Measurements from ENCODE around the gene ASCC1.

Gene ASCC1

DNA sequence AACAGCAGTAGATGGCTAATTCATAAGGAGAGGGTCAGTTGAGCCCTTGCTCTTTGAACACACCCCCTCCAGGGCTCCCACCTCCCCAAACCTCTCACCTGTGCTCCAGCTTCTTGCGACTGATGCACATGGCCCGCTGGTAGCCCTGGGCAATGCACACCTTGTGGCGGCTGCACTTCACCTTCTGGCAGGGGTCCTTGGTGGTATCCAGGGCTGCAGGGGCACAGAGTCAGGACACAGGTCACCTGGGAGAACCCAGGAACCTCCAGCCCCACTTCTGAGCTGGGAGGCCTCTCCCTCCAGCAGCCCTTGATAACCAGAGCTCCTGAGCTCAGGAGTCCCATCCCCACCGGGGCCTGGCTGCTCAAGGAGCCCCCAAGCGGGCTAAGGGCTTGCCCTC is 144.0 kb downstream of the ASCC1 start:
- no peak for DNase-seq (ENCODE audit: low read depth)
- H3K4me3 ChIP-seq (ENCODE audit: low read length): no peak overlapping the region
- TF ChIP-seq, protein P1, sequence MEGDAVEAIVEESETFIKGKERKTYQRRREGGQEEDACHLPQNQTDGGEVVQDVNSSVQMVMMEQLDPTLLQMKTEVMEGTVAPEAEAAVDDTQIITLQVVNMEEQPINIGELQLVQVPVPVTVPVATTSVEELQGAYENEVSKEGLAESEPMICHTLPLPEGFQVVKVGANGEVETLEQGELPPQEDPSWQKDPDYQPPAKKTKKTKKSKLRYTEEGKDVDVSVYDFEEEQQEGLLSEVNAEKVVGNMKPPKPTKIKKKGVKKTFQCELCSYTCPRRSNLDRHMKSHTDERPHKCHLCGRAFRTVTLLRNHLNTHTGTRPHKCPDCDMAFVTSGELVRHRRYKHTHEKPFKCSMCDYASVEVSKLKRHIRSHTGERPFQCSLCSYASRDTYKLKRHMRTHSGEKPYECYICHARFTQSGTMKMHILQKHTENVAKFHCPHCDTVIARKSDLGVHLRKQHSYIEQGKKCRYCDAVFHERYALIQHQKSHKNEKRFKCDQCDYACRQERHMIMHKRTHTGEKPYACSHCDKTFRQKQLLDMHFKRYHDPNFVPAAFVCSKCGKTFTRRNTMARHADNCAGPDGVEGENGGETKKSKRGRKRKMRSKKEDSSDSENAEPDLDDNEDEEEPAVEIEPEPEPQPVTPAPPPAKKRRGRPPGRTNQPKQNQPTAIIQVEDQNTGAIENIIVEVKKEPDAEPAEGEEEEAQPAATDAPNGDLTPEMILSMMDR (IDR thresholded peaks at IDR 0.05; ENCODE audit: insufficient read depth, low read depth, low read length, missing control alignments): no peak

DNA sequence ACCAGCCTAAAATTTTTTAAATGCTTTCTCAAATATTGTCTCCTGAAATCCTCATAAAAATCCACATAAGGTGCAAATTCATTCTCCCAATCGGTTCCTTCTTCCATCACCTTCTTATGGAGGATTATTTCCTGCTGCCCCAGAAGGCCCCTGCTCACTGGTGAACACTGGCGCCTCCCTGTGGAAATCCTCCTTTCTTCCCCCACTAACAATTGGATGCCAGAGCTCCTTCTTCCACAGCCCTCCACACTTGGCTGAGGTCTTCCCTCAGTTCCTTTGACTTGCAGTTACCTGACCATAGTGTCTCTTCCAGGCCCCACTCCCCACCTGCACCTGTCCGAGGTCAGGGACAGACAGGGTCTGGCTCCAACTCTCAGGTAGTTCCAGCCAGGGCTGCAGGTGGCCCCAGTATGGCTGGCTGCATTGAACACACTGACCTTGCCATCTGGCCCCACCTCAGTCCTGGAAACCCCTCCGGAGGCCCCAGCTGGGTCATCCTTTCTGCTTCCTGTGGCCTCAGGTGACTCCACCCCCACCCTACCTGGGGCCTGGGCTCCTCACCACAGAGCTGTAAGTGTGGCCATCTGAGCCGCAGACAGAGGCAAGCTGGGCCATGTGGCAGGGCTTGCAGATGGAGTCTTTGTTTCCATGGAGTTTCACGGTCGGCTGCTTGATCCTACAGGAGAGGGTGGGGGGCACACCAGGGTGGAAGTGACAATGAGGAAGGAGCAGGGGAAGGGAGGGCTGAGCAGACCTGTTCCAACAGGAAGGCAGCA is 146.1 kb downstream of the ASCC1 start:
- no peak overlapping the region for H3K4me3 ChIP-seq (ENCODE audit: low read length)
- no peak for DNase-seq (ENCODE audit: low read depth)
- TF ChIP-seq, protein P1 (IDR thresholded peaks at IDR 0.05; ENCODE audit: insufficient read depth, low read depth, low read length, missing control alignments): peak; percentile 17

DNA sequence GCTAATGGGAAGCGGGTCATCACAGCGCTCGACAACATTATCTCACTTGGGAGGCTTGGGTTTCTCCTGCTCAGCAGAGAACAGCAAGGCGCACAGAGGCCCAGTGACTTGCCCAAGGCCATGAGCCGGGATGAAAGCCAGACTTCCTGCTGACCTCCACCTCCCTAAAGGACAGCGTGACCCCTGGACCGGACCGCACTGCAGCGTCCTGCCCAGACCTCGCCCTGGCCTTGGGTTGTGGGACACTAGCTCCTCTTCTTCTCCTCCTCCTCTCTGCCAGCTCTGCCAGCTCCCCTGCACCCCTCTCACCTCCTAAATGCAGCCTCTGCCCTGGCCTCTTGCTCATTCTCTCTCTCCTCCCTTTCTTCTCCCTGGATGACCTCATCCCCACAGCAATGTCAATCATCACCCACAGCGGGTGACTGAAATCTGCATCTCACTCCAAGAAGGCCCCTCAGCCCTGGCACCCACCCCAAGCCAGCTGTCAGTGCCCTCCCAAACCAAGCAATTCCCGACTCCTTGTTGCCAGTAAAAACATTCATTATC is 147.1 kb downstream of the ASCC1 start:
- peak; percentile 38 for DNase-seq (ENCODE audit: low read depth)
- TF ChIP-seq, protein P1 (IDR thresholded peaks at IDR 0.05; ENCODE audit: insufficient read depth, low read depth, low read length, missing control alignments): no peak
- no peak overlapping the region for H3K4me3 ChIP-seq (ENCODE audit: low read length)

DNA sequence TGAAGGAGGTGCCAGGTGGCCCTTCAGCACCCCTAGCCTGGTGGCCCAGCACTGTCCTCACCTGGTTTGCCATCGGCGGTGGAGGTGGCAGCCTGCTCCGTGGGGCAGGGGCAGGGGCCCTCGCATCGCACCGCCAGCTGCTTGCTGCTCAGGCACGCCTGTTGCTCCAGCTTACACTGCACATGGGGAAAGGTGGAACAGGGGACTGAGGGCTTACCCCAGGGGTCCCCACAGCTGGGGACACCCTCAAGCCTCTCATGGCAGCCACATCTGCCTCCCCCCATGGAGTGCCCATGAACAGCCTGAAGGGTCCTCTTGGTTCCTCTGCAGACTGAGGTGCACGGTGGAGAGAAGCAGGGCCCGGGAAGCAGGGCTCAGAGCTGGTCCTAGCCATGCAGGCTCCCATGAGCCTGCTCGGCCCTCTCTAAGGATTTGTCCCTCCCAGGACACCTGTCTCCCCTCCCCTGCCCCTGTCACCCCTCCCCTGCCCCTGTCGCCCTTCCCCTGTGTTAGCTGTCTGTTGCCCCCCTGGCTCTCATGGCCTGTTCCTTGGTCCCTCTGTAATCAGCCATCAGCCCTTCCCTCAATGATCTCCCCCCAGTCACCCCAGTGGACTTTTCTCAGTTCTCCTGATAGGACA is 147.8 kb downstream of the ASCC1 start:
- TF ChIP-seq, protein P1 (IDR thresholded peaks at IDR 0.05; ENCODE audit: insufficient read depth, low read depth, low read length, missing control alignments): no peak
- no peak for DNase-seq (ENCODE audit: low read depth)
- H3K4me3 ChIP-seq (ENCODE audit: low read length): no peak overlapping the region

DNA sequence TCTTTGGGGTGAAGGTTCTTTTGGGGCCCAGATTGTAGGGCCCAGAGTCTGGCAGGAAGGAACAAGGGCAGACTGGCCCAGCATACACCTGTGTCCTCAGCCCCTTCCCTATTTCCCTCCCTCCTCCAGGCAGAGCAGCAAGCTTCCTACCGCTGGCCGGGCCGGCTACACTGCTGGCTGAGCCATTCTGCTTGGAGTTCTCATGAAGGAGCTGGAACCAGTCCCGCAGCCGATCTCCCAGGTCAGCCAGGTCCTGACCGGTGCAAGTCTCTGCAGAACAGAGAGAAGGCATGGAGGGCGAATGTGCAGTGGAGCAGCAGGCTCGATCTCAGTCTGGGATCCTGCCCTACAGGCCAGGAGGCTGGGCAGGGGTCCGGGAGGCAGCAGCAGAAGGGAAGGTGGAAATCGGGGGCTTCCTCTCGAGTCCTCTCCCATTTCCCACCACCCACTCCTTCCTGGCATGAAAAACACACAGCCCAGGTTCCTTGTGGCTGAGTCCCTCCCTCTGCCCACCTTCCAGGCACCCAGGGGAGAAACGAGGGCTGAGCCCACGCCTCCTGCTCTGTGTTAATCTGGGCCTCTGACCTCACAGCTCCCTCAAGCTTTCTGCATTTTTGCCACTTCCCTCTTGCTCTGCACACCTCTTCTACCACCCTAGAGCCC is 148.5 kb downstream of the ASCC1 start:
- TF ChIP-seq, protein P1 (IDR thresholded peaks at IDR 0.05; ENCODE audit: insufficient read depth, low read depth, low read length, missing control alignments): no peak
- no peak for DNase-seq (ENCODE audit: low read depth)
- no peak overlapping the region for H3K4me3 ChIP-seq (ENCODE audit: low read length)

DNA sequence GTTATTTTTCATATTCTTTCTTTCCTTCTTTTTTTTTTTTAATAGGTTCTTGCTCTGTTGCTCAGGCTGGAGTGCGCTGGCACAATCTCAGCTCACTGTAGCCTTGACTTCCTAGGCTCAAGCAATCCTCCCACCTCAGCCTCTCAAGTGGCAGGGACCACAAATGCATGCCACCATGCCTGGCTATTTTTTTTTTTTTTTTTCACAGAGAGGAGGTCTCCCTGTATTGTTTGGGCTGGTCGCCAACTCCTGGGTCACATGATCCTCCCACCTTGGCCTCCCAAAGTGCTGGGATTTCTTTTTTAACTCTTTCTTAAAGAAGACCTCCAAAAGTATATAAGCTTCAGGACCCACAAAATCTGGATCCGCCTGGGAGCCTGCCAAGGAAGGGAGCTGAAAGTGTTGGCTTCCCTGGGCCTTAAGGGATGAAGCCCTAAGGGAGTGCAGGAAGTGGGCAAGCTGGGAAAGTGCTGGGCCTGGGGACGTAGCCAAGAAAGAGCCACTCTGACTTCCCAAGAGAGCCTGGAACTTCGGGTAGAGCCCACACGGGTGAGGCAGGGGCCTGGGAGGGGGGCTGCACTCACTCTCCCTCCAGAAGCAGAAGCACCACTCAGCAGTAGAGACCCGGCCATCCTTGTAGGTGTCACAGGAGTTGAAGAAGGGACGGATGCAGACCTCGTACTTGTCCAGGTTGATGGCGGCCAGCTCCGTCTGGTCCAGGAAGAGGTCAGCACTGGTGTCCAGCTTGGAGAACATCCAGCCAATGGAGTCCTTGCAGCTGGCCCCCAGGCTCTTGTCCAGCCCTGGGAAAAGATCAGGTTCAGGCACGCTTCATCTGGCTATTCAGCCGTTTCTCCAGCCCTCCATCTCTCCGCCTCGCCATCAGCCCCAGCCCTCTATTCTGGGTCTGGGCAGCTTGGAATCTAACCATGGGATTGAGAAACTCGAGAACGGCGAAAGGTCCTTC is 149.5 kb downstream of the ASCC1 start:
- no peak overlapping the region for H3K4me3 ChIP-seq (ENCODE audit: low read length)
- TF ChIP-seq, protein P1 (IDR thresholded peaks at IDR 0.05; ENCODE audit: insufficient read depth, low read depth, low read length, missing control alignments): no peak
- DNase-seq (ENCODE audit: low read depth): no peak

Measured in epithelial cell of esophagus (primary cell).